Activated naive CD8-positive, alpha-beta T cell (primary cell): ENCODE results near the gene BIRC7.

Source experiments
- H3K27ac Mint-ChIP-seq: one replicate; pipeline ENCODE4 v1.8.0; 2021; ENCODE audit warnings: mixed read lengths
- H3K27me3 Mint-ChIP-seq: one replicate; pipeline ENCODE4 v1.8.0; 2021; ENCODE audit warnings: mixed read lengths
- H3K36me3 Mint-ChIP-seq: one replicate; pipeline ENCODE4 v1.8.0; 2021; ENCODE audit warnings: mixed read lengths
- H3K4me1 Mint-ChIP-seq: one replicate; pipeline ENCODE4 v1.8.0; 2021; ENCODE audit warnings: low read depth, mixed read lengths
- H3K4me3 Mint-ChIP-seq: one replicate; pipeline ENCODE4 v1.8.0; 2021; ENCODE audit warnings: mild to moderate bottlenecking, mixed read lengths
- H3K9me3 Mint-ChIP-seq: one replicate; pipeline ENCODE4 v1.8.0; 2021; ENCODE audit warnings: low read depth, mixed read lengths

BIRC7 gene

GRCh38 chr20:63235399-63235983, at the start of gene BIRC7:
TSS of gene BIRC7 (plus strand) at chr20:63235905. CDS start at chr20:63236097, 192 bp downstream.
- no peak within 1 kb of the TSS for H3K4me3 Mint-ChIP-seq
- H3K27ac Mint-ChIP-seq = no peak within 1 kb of the TSS

GRCh38 chr20:63186084-63186483, 49.6 kb upstream of the BIRC7 start:
- Mint-ChIP-seq H3K9me3 (no peaks in the 10 kb centered on the region), H3K27ac (no peak overlapping the region), H3K4me1 (no peaks in the 10 kb centered on the region), H3K4me3 (no peak overlapping the region), H3K36me3 (no peaks in the 10 kb centered on the region), H3K27me3 (no peaks in the 10 kb centered on the region)

More at GRCh38 chr20:63235399-63235983, at the start of gene BIRC7:
- Mint-ChIP-seq H3K9me3 (no peaks in the 10 kb centered on the region), H3K4me1 (peaks cover 2% of the 10 kb centered on the region), H3K36me3 (no peaks in the 10 kb centered on the region), H3K27me3 (peaks cover 10% of the 10 kb centered on the region)

GRCh38 chr20:63186528-63187316, 49.0 kb upstream of the BIRC7 start:
- Mint-ChIP-seq H3K9me3 (no peaks in the 10 kb centered on the region), H3K27ac (no peak overlapping the region), H3K4me1 (no peaks in the 10 kb centered on the region), H3K4me3 (no peak overlapping the region), H3K27me3 (no peaks in the 10 kb centered on the region), H3K36me3 (no peaks in the 10 kb centered on the region)

- Mint-ChIP-seq H3K27me3 (no peaks in the 10 kb centered on the region), H3K4me3 (no peak overlapping the region), H3K4me1 (no peaks in the 10 kb centered on the region), H3K27ac (no peak overlapping the region), H3K9me3 (no peaks in the 10 kb centered on the region), H3K36me3 (no peaks in the 10 kb centered on the region)
These were observed 48.2 kb upstream of the BIRC7 start for GRCh38 chr20:63187338-63188158.

- Mint-ChIP-seq H3K4me3 (no peak overlapping the region), H3K9me3 (no peaks in the 10 kb centered on the region), H3K4me1 (no peaks in the 10 kb centered on the region), H3K27me3 (no peaks in the 10 kb centered on the region), H3K27ac (no peak overlapping the region), H3K36me3 (no peaks in the 10 kb centered on the region)
These were observed 47.6 kb upstream of the BIRC7 start for GRCh38 chr20:63188159-63188442.

GRCh38 chr20:63188641-63189321, 46.9 kb upstream of the BIRC7 start:
- Mint-ChIP-seq H3K4me3 (no peak overlapping the region), H3K4me1 (no peaks in the 10 kb centered on the region), H3K27me3 (no peaks in the 10 kb centered on the region), H3K36me3 (no peaks in the 10 kb centered on the region), H3K9me3 (no peaks in the 10 kb centered on the region), H3K27ac (no peak overlapping the region)

- no peak overlapping the region for H3K4me3 Mint-ChIP-seq
- no peaks in the 10 kb centered on the region for H3K4me1 Mint-ChIP-seq
- H3K27ac Mint-ChIP-seq = no peak overlapping the region
- H3K27me3 Mint-ChIP-seq = no peaks in the 10 kb centered on the region
- H3K36me3 Mint-ChIP-seq = no peaks in the 10 kb centered on the region
- no peaks in the 10 kb centered on the region for H3K9me3 Mint-ChIP-seq
These were observed 46.4 kb upstream of the BIRC7 start for GRCh38 chr20:63189322-63189642.

- Mint-ChIP-seq H3K4me1 (no peaks in the 10 kb centered on the region), H3K9me3 (no peaks in the 10 kb centered on the region), H3K27ac (no peak overlapping the region), H3K4me3 (no peak overlapping the region), H3K36me3 (no peaks in the 10 kb centered on the region), H3K27me3 (no peaks in the 10 kb centered on the region)
These were observed 45.7 kb upstream of the BIRC7 start for GRCh38 chr20:63189846-63190559.

- Mint-ChIP-seq H3K27ac (no peak overlapping the region), H3K27me3 (no peaks in the 10 kb centered on the region), H3K36me3 (no peaks in the 10 kb centered on the region), H3K9me3 (no peaks in the 10 kb centered on the region), H3K4me1 (no peaks in the 10 kb centered on the region), H3K4me3 (no peak overlapping the region)
These were observed 44.9 kb upstream of the BIRC7 start for GRCh38 chr20:63190828-63191227.

- Mint-ChIP-seq H3K4me1 (peaks cover 3% of the 10 kb centered on the region), H3K27ac (no peak overlapping the region), H3K9me3 (no peaks in the 10 kb centered on the region), H3K27me3 (no peaks in the 10 kb centered on the region), H3K36me3 (no peaks in the 10 kb centered on the region), H3K4me3 (no peak overlapping the region)
These were observed 44.3 kb upstream of the BIRC7 start for GRCh38 chr20:63191400-63191799.

GRCh38 chr20:63192721-63193120, 43.0 kb upstream of the BIRC7 start:
- no peaks in the 10 kb centered on the region for H3K27me3 Mint-ChIP-seq
- no peaks in the 10 kb centered on the region for H3K9me3 Mint-ChIP-seq
- no peaks in the 10 kb centered on the region for H3K36me3 Mint-ChIP-seq
- H3K4me1 Mint-ChIP-seq = peaks cover 15% of the 10 kb centered on the region
- H3K27ac Mint-ChIP-seq = no peak overlapping the region
- H3K4me3 Mint-ChIP-seq = no peak overlapping the region

- Mint-ChIP-seq H3K4me3 (no peak overlapping the region), H3K4me1 (peaks cover 25% of the 10 kb centered on the region), H3K9me3 (no peaks in the 10 kb centered on the region), H3K27ac (no peak overlapping the region), H3K36me3 (no peaks in the 10 kb centered on the region), H3K27me3 (no peaks in the 10 kb centered on the region)
These were observed 41.5 kb upstream of the BIRC7 start for GRCh38 chr20:63194007-63194796.

- Mint-ChIP-seq H3K4me3 (no peak overlapping the region), H3K4me1 (peaks cover 29% of the 10 kb centered on the region)
These were observed 40.9 kb upstream of the BIRC7 start for GRCh38 chr20:63194797-63195173.

More at GRCh38 chr20:63194797-63195173, 40.9 kb upstream of the BIRC7 start:
- Mint-ChIP-seq H3K9me3 (no peaks in the 10 kb centered on the region), H3K27ac (no peak overlapping the region), H3K36me3 (no peaks in the 10 kb centered on the region), H3K27me3 (no peaks in the 10 kb centered on the region)
